Measurements from ENCODE around the gene LRRC4B.

The LRRC4B gene

GRCh38 chr19:50518091-50519005 lies 49.9 kb downstream of the LRRC4B start:
- no peak for DNase-seq
- no peak for TF ChIP-seq CTCF (IDR thresholded peaks at IDR 0.05)
- Mint-ChIP-seq H3K4me1 (peaks cover 10% of the 10 kb centered on the region), H3K36me3 (ENCODE audit: low read depth) (peaks cover 6% of the 10 kb centered on the region), H3K4me3 (no peak overlapping the region), H3K27me3 (ENCODE audit: low read depth, poor library complexity) (peaks cover 3% of the 10 kb centered on the region), H3K27ac (no peak overlapping the region), H3K9me3 (no peaks in the 10 kb centered on the region)

GRCh38 chr19:50517704-50518075 lies 50.5 kb downstream of the LRRC4B start:
- Mint-ChIP-seq H3K36me3 (ENCODE audit: low read depth) (peaks cover 6% of the 10 kb centered on the region), H3K4me1 (peaks cover 15% of the 10 kb centered on the region), H3K4me3 (no peak overlapping the region), H3K27me3 (ENCODE audit: low read depth, poor library complexity) (peaks cover 6% of the 10 kb centered on the region), H3K27ac (no peak overlapping the region), H3K9me3 (no peaks in the 10 kb centered on the region)
- no peak for TF ChIP-seq CTCF (IDR thresholded peaks at IDR 0.05)
- DNase-seq: no peak

- DNase-seq: no peak
- TF ChIP-seq CTCF (IDR thresholded peaks at IDR 0.05): no peak
- no peak overlapping the region for H3K27ac Mint-ChIP-seq
- H3K36me3 Mint-ChIP-seq (ENCODE audit: low read depth): peaks cover 6% of the 10 kb centered on the region
- H3K4me3 Mint-ChIP-seq: no peak overlapping the region
- peaks cover 6% of the 10 kb centered on the region for H3K27me3 Mint-ChIP-seq (ENCODE audit: low read depth, poor library complexity)
- H3K9me3 Mint-ChIP-seq: no peaks in the 10 kb centered on the region
- H3K4me1 Mint-ChIP-seq: peaks cover 15% of the 10 kb centered on the region
Observed at GRCh38 chr19:50516964-50517703, 51.1 kb downstream of the LRRC4B start.

GRCh38 chr19:50516456-50516855 lies 51.8 kb downstream of the LRRC4B start:
- no peak for TF ChIP-seq CTCF (IDR thresholded peaks at IDR 0.05)
- DNase-seq: no peak
- Mint-ChIP-seq H3K27me3 (ENCODE audit: low read depth, poor library complexity) (peaks cover 6% of the 10 kb centered on the region), H3K4me1 (peaks cover 21% of the 10 kb centered on the region), H3K9me3 (no peaks in the 10 kb centered on the region), H3K4me3 (no peak overlapping the region), H3K27ac (no peak overlapping the region), H3K36me3 (ENCODE audit: low read depth) (peaks cover 6% of the 10 kb centered on the region)

- no peak overlapping the region for H3K4me3 Mint-ChIP-seq
- H3K9me3 Mint-ChIP-seq: no peaks in the 10 kb centered on the region
- DNase-seq: no peak
- H3K27ac Mint-ChIP-seq: no peak overlapping the region
- H3K27me3 Mint-ChIP-seq (ENCODE audit: low read depth, poor library complexity): peaks cover 6% of the 10 kb centered on the region
- peaks cover 31% of the 10 kb centered on the region for H3K4me1 Mint-ChIP-seq
- TF ChIP-seq CTCF (IDR thresholded peaks at IDR 0.05): no peak
- peaks cover 6% of the 10 kb centered on the region for H3K36me3 Mint-ChIP-seq (ENCODE audit: low read depth)
Observed at GRCh38 chr19:50515168-50515561, 53.1 kb downstream of the LRRC4B start.

Data from nephron progenitor cell (in vitro differentiated cells).